ENCODE results near the gene NOL4L. TPM values are rescaled to one million over a fixed set of nuclear protein-coding genes. Genes with fewer than 3 reads are reported as not detected.

Gene NOL4L
- total and polyA plus RNA-seq, 9 donors = 3.3 to 17.1 (median 10.6) TPM

- H3K36me3 ChIP-seq = no peaks in the 10 kb centered on the region
Observed at GRCh38 chr20:32427996-32428395, 157.1 kb downstream of the NOL4L start.

GRCh38 chr20:32421290-32421689, 163.8 kb downstream of the NOL4L start:
- H3K4me3 ChIP-seq = no peak overlapping the region
- 30 to 44% (median 31%) methylated on average over 2 of the region's 2 CpGs for WGBS, 3 donors
- no peak overlapping the region for H3K27ac ChIP-seq
- no peaks in the 10 kb centered on the region for H3K4me1 ChIP-seq (ENCODE audit: insufficient read depth)
- DNase-seq = no peak
- H3K27me3 ChIP-seq = no peaks in the 10 kb centered on the region
- intact Hi-C loops (cut with DNase I) = no loop called here
- H3K36me3 ChIP-seq = no peaks in the 10 kb centered on the region
- TF ChIP-seq CTCF (IDR thresholded peaks at IDR 0.05) (no peak), EP300 (IDR thresholded peaks at IDR 0.05) (no peak), POLR2A (IDR thresholded peaks at IDR 0.05) (no peak)
- no peaks in the 10 kb centered on the region for H3K9me3 ChIP-seq

More at GRCh38 chr20:32427996-32428395, 157.1 kb downstream of the NOL4L start:
- intact Hi-C loops (cut with DNase I) = no loop called here
- TF ChIP-seq POLR2A (IDR thresholded peaks at IDR 0.05) = no peak
- no peak for TF ChIP-seq CTCF (IDR thresholded peaks at IDR 0.05)
- no peak for TF ChIP-seq EP300 (IDR thresholded peaks at IDR 0.05)
- no peak overlapping the region for H3K27ac ChIP-seq
- no peak for DNase-seq
- no peaks in the 10 kb centered on the region for H3K4me1 ChIP-seq (ENCODE audit: insufficient read depth)
- no peaks in the 10 kb centered on the region for H3K9me3 ChIP-seq
- H3K4me3 ChIP-seq = no peak overlapping the region
- 90 to 92% (median 91%) methylated on average over 6 of the region's 6 CpGs for WGBS, 3 donors
- H3K27me3 ChIP-seq = no peaks in the 10 kb centered on the region

- intact Hi-C loops (cut with DNase I) = no loop called here
- no peaks in the 10 kb centered on the region for H3K9me3 ChIP-seq
- peaks cover 7% of the 10 kb centered on the region for H3K4me1 ChIP-seq (ENCODE audit: insufficient read depth)
- TF ChIP-seq EP300 (IDR thresholded peaks at IDR 0.05) (no peak), POLR2A (IDR thresholded peaks at IDR 0.05) (no peak), CTCF (IDR thresholded peaks at IDR 0.05) (no peak)
- no peak overlapping the region for H3K27ac ChIP-seq
- H3K27me3 ChIP-seq = no peaks in the 10 kb centered on the region
- no peak overlapping the region for H3K4me3 ChIP-seq
- WGBS, 3 donors = 86 to 92% (median 90%) methylated on average over 2 of the region's 2 CpGs
- no peaks in the 10 kb centered on the region for H3K36me3 ChIP-seq
- DNase-seq = no peak
Observed at GRCh38 chr20:32418376-32418775, 166.8 kb downstream of the NOL4L start.

GRCh38 chr20:32416206-32416605, 168.9 kb downstream of the NOL4L start:
- DNase-seq = no peak
- no peaks in the 10 kb centered on the region for H3K9me3 ChIP-seq
- 84 to 95% (median 87%) methylated on average over 2 of the region's 2 CpGs for WGBS, 3 donors
- H3K4me3 ChIP-seq = no peak overlapping the region
- no peaks in the 10 kb centered on the region for H3K27me3 ChIP-seq
- TF ChIP-seq POLR2A (IDR thresholded peaks at IDR 0.05) = no peak
- TF ChIP-seq EP300 (IDR thresholded peaks at IDR 0.05) = no peak
- no peak for TF ChIP-seq CTCF (IDR thresholded peaks at IDR 0.05)
- intact Hi-C loops (cut with DNase I) = no loop called here
- H3K4me1 ChIP-seq (ENCODE audit: insufficient read depth) = peaks cover 7% of the 10 kb centered on the region
- H3K36me3 ChIP-seq = no peaks in the 10 kb centered on the region
- H3K27ac ChIP-seq = no peak overlapping the region
